GM21360 (cell line): ENCODE data around the gene VIPR2.
"Not testable (repeated sequence)": the region's sequence is repeated elsewhere in the genome, so short reads cannot be mapped to it uniquely, and the experiment has no call there.

Source experiments
- ATAC-seq: cut with Tn5 transposase; IDR thresholded peaks from one replicate; pipeline ENCODE4 v1.9.1; 2021; ENCODE audit warnings: mild to moderate bottlenecking, moderate library complexity; ENCODE audit not compliant: unreplicated experiment

Gene VIPR2

DNA sequence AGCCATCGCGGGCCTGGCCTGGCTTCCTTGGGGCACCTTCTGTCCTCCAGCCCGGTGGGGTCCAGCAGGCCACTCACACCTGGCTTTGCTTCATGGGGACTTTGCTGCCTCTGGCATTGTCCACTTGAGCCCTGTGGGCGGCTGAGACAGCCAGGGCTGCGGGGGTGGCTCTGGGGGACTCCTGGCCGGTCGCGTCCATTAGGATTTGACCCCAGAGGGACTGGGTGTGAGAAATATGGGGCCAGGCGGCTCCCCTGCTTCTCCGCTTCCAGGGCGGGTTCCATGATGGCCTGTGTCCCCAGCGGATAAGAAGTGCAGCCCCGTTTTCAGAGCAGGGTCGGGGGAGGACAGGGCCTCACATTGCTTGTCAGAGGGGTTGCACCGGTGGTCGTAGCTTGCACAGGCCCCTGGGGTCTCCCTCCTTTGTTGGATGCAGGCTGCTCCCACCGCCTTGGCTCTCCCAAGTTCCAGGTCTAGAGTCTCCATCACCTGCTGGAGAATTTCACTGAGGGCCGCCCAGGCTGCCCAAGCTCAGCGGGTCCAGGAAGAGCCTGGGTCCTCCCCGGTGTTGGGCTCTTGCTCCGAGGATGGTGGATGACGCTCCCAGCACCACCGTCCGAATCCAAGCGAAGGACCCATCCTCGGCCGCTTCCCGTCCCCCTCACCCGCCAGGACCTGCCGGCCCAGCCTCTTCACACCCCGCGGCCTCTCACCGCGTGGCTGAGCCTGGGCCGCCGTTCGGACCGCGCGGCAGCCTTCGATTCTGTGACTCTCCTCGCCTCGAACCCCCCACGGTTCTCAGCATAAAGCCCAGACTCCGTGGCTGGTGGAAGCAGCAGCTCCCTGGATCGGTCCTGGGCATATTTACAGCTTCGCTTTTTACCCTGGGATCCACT lies 148.2 kb downstream of the VIPR2 start:
- no peak for ATAC-seq

- no peak for ATAC-seq
These were observed 149.2 kb downstream of the VIPR2 start for GRCh38 chr7:158995514-158995913.

DNA sequence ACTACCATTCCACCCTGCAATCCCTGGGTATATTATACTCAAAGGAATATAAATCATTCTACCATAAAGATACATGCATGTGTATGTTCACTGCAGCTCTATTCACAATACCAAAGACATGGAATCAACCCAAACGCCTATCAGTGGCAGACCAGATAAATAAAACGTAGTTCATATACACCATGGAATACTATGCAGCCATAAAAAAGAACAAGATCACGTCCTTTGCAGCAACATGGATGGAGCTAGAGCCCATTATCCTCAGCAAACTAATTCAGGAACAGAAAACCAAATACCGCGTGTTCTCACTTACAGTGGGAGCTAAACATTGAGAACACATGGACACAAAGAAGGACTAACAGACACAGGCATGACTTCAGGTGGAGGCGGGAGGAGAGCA lies 150.0 kb downstream of the VIPR2 start:
- ATAC-seq, result no peak

DNA sequence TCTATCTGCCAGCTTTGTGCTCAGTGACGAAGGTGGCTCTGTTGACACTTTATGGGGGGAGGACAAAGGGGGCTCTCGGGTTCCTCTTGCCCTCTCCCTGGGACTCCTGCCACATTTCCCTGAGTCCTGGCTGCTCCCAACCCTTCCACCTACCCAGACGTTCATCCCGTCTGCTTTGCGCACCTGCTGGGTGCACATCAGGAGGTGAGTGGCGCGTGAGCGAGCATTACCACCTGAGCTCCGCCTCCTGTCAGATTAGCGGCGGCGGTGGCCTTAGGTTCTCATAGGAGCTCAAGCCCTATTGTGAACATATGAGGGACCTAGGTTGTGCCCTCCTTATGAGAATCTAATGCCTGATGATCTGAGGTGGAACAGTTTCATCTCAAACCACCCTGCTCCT lies 151.1 kb downstream of the VIPR2 start:
- no peak for ATAC-seq

GRCh38 chr7:158992759-158993158 lies 151.9 kb downstream of the VIPR2 start:
- no peak for ATAC-seq

DNA sequence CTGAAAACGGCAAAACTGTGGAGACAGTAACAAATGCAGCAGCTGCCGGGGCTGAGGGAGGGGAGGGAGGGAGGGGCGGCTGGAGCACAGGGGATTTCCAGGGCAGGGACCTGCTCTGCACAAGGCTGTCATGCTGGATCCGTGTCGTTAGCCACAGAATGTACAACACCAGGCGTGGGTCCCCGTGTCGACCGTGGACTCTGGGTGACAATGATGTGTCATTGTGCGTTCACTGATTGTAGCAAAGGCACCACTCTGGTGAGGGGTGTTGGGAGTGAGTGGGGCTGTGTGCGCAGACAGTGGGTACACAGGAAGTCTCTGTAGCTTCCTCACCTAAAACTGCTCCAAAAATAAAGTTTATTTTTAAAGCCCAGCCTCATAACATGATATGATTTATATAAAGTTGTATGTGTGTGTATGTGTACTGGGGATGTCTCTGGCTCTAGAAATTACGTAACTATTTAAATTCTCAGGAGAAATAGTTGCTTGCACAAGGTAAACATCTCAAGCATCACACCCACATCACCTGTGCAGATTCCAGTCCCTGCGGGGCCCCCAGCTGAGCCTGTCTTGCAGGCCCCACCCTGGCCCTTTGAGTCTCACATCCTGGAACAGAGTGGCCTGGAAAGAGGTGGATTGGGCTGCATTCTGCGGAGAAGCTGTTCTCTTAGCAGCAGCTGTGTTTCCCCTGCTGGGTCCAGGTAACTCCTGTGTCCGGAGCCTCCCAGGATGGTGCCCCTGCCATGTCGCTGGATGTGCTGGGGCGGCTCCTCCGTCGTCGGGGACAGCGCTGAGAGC lies 152.6 kb downstream of the VIPR2 start:
- ATAC-seq, result no peak

DNA sequence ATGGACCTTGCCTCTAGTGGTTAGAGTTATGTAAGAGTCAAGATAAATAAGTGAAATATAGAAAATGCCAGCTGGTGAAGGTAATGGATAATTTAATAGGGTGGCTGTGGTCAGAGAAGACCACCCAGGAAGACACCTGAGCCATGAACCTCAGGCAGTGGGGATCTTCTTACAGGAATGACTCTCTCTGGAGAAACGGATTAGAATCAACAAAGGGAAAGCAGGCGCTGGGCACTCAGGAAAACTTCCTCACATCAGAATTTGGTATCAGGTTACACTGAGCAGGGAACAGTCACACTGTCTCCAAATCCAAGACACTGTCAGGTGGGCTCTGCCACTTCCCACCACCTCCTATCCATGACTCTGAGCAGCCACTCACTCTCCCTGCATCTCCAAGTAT lies 155.7 kb downstream of the VIPR2 start:
- no peak for ATAC-seq

DNA sequence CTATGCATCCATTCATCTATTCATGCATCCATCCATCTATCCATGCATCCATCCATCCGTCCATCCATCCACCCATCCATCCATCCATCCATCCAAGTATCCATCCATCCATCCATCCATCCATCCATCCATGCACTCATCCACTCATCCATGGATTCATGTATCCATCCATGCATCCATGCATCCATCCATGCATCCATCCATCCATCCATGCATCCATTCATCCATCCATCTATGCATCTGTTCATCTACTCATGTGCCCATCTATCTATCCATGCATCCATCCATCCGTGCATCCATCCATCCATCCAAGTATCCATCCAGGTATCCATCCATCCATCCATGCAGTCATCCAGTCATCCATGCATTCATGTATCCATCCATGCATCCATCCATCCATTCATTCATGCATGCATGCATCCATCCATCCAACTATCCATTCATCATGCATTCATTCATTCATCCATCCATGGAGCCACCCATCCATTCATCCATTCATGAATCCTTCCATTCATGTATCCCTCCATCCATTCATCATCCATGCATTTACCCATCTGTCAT lies 156.3 kb downstream of the VIPR2 start:
- ATAC-seq, result no peak

DNA sequence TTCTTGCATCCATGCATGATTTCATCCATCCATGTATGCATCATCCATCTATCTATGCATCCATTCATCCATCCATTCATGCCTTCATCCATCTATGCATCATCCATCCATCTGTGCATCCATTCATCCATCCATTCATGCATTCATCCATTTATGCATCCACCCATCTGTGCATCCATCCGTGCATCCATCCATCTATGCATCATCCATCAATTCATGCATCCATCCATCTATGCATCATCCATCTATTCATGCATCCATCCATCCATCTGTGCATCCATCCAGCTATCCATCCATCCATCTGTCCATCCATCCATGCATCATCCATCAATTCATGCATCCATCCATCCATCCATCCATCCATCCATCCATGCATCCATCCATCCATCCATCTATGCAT lies 157.0 kb downstream of the VIPR2 start:
- no peak for ATAC-seq

DNA sequence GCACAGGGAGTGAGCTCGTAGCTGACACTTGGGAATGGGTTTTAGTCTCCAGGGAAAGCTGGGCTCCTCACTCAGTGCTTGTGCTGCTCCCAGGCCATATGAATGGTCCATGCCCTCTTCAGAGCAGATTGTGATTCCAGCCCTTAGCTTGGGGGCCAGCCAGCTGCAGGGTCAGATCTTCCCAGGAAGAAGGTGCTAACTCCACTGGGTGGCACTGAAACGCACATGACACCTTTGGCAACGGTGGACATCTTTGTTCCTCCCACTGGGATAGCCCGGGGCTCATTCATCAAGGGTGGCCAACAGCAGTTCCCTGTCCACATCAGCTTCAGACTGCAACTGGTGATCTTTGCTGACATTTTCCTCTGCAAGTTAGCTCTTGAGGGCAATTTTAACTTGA lies 159.1 kb downstream of the VIPR2 start:
- no peak for ATAC-seq

DNA sequence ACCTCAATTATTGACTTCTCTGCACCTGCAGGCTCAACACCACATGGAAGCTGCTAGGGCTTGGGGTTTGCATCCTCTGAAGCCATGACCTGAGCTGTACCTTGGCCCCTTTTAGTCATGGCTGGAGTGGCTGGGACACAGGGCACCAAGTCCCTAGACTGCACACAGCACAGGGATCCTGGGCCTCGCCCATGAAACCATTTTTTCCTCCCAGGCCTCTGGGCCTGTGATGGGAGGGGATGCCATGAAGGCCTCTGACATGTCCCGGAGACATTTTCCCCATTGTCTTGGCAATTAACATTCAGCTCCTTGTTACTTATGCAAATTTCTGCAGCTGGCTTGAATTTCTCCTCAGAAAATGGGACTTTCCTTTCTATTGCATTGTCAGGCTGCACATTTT lies 160.7 kb downstream of the VIPR2 start:
- ATAC-seq, result not testable (repeated sequence)

DNA sequence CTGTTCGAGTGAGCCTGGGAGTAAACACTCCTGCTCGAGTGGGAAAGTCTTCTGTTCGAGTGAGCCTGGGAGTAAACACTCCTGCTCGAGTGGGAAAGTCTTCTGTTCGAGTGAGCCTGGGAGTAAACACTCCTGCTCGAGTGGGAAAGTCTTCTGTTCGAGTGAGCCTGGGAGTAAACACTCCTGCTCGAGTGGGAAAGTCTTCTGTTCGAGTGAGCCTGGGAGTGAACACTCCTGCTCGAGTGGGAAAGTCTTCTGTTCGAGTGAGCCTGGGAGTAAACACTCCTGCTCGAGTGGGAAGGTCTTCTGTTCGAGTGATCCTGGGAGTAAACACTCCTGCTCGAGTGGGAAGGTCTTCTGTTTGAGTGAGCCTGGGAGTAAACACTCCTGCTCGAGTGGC lies 162.6 kb downstream of the VIPR2 start:
- ATAC-seq, result not testable (repeated sequence)

DNA sequence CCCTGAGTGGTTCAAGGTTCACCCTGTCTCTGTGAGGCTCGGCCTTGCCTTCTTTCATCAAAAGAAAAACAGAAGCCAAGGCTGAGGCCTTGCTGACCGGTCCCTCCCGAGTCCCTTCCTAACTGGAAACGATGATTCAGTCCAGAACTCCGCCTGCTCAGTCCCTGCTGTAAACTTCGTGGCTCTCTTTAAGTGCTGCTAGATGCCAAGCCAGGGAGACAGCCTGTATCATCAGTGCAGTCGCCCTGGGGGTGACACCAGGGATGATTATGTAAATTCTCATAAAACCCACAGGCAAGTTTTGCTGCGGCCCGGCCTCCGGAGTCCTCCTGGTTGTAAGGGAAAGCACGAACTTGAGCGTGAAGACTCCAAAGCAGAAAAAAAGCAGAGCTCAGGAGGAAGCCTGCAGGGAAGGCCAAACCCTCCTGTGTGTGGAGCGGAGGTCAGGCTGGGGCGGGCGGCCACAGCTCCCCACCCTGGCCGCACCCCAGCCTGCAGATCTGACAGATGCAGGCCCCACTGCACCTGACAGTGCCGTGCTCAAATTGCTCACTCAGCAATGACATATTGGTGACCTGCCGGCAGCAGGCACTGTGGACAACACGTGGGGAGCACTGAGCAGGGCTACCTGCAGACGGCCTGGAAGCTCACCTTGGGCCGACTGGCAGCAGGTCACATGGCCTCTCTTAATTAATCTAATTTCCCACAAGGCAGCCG lies 164.9 kb downstream of the VIPR2 start:
- no peak for ATAC-seq

GRCh38 chr7:158979023-158979529 lies 165.6 kb downstream of the VIPR2 start:
- no peak for ATAC-seq
